ENCODE results near the gene SGSM2. TPM values are rescaled to one million over a fixed set of nuclear protein-coding genes. Genes with fewer than 3 reads are reported as not detected.

SGSM2 gene
- total and polyA plus RNA-seq, 2 experiments from 2014 or later, result 13.7 to 52.4 TPM

GRCh38 chr17:2394775-2395201 is 57.5 kb downstream of the SGSM2 start (continued):
- TF ChIP-seq ZNF462 (CRISPR knock-in tag; IDR thresholded peaks at IDR 0.05) (no peak), POLR2AphosphoS5 (IDR thresholded peaks at IDR 0.05; ENCODE audit: low read depth) (no peak), ZNF331 (CRISPR knock-in tag; IDR thresholded peaks at IDR 0.05; ENCODE audit: low read depth) (no peak), ETS1 (IDR thresholded peaks at IDR 0.05) (no peak), STAT1 (IDR thresholded peaks at IDR 0.05; ENCODE audit: unreplicated experiment) (no peak), REST (IDR thresholded peaks at IDR 0.05; ENCODE audit: unreplicated experiment) (no peak), NANOG (IDR thresholded peaks at IDR 0.05; ENCODE audit: borderline replicate concordance) (no peak), ZNF114 (CRISPR knock-in tag; IDR thresholded peaks at IDR 0.05) (no peak), EZH2phosphoT487 (IDR thresholded peaks at IDR 0.05; ENCODE audit: unreplicated experiment) (no peak), CTCF (conservative IDR thresholded peaks at IDR 0.05; ENCODE audit: low read depth in 2 of 2) (no peak)
